Measurements from ENCODE around the gene ZBTB34.

The ZBTB34 gene

GRCh38 chr9:126893079-126893478 lies 32.6 kb downstream of the ZBTB34 start:
- H3K4me3 ChIP-seq (ENCODE audit: low read length), result no peak overlapping the region
- TF ChIP-seq, protein P1, sequence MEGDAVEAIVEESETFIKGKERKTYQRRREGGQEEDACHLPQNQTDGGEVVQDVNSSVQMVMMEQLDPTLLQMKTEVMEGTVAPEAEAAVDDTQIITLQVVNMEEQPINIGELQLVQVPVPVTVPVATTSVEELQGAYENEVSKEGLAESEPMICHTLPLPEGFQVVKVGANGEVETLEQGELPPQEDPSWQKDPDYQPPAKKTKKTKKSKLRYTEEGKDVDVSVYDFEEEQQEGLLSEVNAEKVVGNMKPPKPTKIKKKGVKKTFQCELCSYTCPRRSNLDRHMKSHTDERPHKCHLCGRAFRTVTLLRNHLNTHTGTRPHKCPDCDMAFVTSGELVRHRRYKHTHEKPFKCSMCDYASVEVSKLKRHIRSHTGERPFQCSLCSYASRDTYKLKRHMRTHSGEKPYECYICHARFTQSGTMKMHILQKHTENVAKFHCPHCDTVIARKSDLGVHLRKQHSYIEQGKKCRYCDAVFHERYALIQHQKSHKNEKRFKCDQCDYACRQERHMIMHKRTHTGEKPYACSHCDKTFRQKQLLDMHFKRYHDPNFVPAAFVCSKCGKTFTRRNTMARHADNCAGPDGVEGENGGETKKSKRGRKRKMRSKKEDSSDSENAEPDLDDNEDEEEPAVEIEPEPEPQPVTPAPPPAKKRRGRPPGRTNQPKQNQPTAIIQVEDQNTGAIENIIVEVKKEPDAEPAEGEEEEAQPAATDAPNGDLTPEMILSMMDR (conservative IDR thresholded peaks at IDR 0.05; ENCODE audit: low read length), result peak; percentile 12; the same call in 1 of the 2 replicates
- DNase-seq (ENCODE audit: low read depth), result no peak

GRCh38 chr9:126894052-126894603 lies 33.7 kb downstream of the ZBTB34 start:
- H3K4me3 ChIP-seq (ENCODE audit: low read length), result no peak overlapping the region
- no peak for DNase-seq (ENCODE audit: low read depth)
- TF ChIP-seq, protein P1 (conservative IDR thresholded peaks at IDR 0.05; ENCODE audit: low read length), result no peak

DNA sequence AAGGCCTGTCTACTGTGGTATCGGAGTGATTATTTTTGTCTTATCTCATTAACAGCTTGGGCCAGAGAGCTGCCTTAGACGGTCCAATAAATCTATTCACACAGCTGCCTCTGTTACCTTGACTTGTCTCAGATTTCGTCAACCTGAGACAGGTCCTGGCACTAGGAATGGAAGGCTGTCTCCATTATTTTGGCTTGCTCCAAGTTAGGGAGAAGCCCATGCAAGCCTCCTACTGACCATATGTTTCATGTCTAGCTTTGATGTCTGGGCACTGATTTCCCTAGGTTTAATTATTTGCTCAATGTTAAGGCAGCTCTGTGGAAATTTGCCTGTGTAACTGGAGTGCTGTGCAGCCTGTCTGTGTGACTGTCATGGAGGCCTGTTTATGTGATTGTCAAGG lies 41.8 kb downstream of the ZBTB34 start:
- TF ChIP-seq, protein P1 (conservative IDR thresholded peaks at IDR 0.05; ENCODE audit: low read length), result no peak
- no peak overlapping the region for H3K4me3 ChIP-seq (ENCODE audit: low read length)
- DNase-seq (ENCODE audit: low read depth), result no peak

GRCh38 chr9:126904586-126904985 lies 44.1 kb downstream of the ZBTB34 start:
- no peak for DNase-seq (ENCODE audit: low read depth)
- TF ChIP-seq, protein P1 (conservative IDR thresholded peaks at IDR 0.05; ENCODE audit: low read length), result no peak
- H3K4me3 ChIP-seq (ENCODE audit: low read length), result no peak overlapping the region

- TF ChIP-seq, protein P1 (conservative IDR thresholded peaks at IDR 0.05; ENCODE audit: low read length), result no peak
- no peak for DNase-seq (ENCODE audit: low read depth)
- H3K4me3 ChIP-seq (ENCODE audit: low read length), result no peak overlapping the region
Measured at GRCh38 chr9:126906091-126906490, 45.7 kb downstream of the ZBTB34 start.

DNA sequence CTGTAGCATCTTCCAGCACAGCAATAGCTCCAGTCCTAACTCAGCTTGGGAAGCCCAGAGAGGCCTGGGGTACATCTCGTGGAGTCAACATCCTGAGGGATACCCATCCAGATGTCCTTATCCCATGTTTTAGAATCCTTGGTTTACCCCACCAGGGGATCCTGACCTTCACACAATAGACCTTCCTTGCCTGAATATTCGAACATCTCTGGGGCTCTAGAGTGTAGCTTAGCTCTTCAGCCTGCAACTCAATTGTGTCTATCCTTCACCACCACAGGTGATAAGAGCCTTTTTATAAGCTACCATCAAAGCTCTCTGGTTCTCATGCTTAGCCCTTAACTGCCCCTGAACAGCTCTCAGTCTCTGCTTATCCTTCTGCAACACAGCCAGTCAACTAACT lies 46.6 kb downstream of the ZBTB34 start:
- no peak for DNase-seq (ENCODE audit: low read depth)
- no peak overlapping the region for H3K4me3 ChIP-seq (ENCODE audit: low read length)
- TF ChIP-seq, protein P1 (conservative IDR thresholded peaks at IDR 0.05; ENCODE audit: low read length), result no peak

GRCh38 chr9:126914458-126915280 lies 54.2 kb downstream of the ZBTB34 start, which contains the start of gene RALGPS1:
Gene RALGPS1, plus strand, starts transcription at chr9:126914782. Its CDS starts 47,508 bp downstream, at chr9:126962290.
- TF ChIP-seq, protein P1 (conservative IDR thresholded peaks at IDR 0.05; ENCODE audit: low read length), result no peak
- H3K4me3 ChIP-seq (ENCODE audit: low read length), result peak within 1 kb of the TSS; percentile 41
- DNase-seq (ENCODE audit: low read depth), result peak; percentile 95

Measured in AG10803 (cell line).